Duodenal mucosa (tissue), 2 donors: ENCODE measurements around the gene CKS1B.

Experiments
- H3K27ac ChIP-seq: one replicate; pipeline ENCODE4 v1.7.0; 2013; ENCODE audit warnings: low read depth, low read length
- H3K27me3 ChIP-seq, 2 donors: one replicate each; pipeline ENCODE4 v1.7.0; 2013; ENCODE audit warnings: low read length in 2 of 2, control low read depth in 1 of 2; ENCODE audit not compliant: insufficient read depth in 2 of 2, control insufficient read depth in 1 of 2
- H3K36me3 ChIP-seq, 2 donors: one replicate each; pipeline ENCODE4 v1.7.0; 2013; ENCODE audit warnings: low read length in 2 of 2, control low read depth in 1 of 2; ENCODE audit not compliant: insufficient read depth in 2 of 2, control insufficient read depth in 1 of 2
- H3K4me1 ChIP-seq, 2 donors: one replicate each; pipeline ENCODE4 v1.7.0; 2013; ENCODE audit warnings: low read length in 2 of 2, control low read depth in 1 of 2; ENCODE audit not compliant: insufficient read depth in 2 of 2, control insufficient read depth in 1 of 2
- H3K4me3 ChIP-seq, 2 donors: one replicate each; pipeline ENCODE4 v1.7.0; 2013; ENCODE audit warnings: low read length in 2 of 2, low read depth in 1 of 2
- H3K9ac ChIP-seq, 2 donors: one replicate each; pipeline ENCODE4 v1.7.0; 2013; ENCODE audit warnings: low read length in 2 of 2, low read depth in 1 of 2
- H3K9me3 ChIP-seq, 2 donors: one replicate each; pipeline ENCODE4 v1.7.0; 2013; ENCODE audit warnings: low read length in 2 of 2, control low read depth in 1 of 2; ENCODE audit not compliant: control insufficient read depth in 1 of 2

Gene CKS1B

GRCh38 chr1:154964359-154964758, 10.1 kb upstream of the CKS1B start:
- Histone ChIP-seq H3K9ac (no peak overlapping the region), H3K4me1 (peaks cover 13 to 32% of the 10 kb centered on the region in 2 donors), H3K27me3 (no peaks in the 10 kb centered on the region), H3K27ac (no peak overlapping the region), H3K36me3 (peaks cover 34 to 67% of the 10 kb centered on the region in 2 donors), H3K4me3 (no peak overlapping the region), H3K9me3 (no peaks in the 10 kb centered on the region)

GRCh38 chr1:154966111-154966510, 8.4 kb upstream of the CKS1B start:
- no peak overlapping the region for H3K9ac ChIP-seq
- peaks cover 34 to 75% of the 10 kb centered on the region in 2 donors for H3K36me3 ChIP-seq
- no peak overlapping the region for H3K27ac ChIP-seq

GRCh38 chr1:154967331-154967950, 7.0 kb upstream of the CKS1B start:
- Histone ChIP-seq H3K4me3 (no peak overlapping the region), H3K4me1 (peaks cover 33 to 45% of the 10 kb centered on the region in 2 donors), H3K36me3 (peaks cover 34 to 75% of the 10 kb centered on the region in 2 donors), H3K9ac (no peak overlapping the region), H3K9me3 (no peaks in the 10 kb centered on the region), H3K27me3 (no peaks in the 10 kb centered on the region), H3K27ac (no peak overlapping the region)

More at GRCh38 chr1:154966111-154966510, 8.4 kb upstream of the CKS1B start:
- H3K27me3 ChIP-seq, result no peaks in the 10 kb centered on the region
- H3K9me3 ChIP-seq, result no peaks in the 10 kb centered on the region
- peaks cover 22 to 38% of the 10 kb centered on the region in 2 donors for H3K4me1 ChIP-seq
- no peak overlapping the region for H3K4me3 ChIP-seq

- Histone ChIP-seq H3K36me3 (peaks cover 31 to 66% of the 10 kb centered on the region in 2 donors), H3K27ac (no peak overlapping the region), H3K4me3 (no peak overlapping the region), H3K9me3 (no peaks in the 10 kb centered on the region), H3K27me3 (no peaks in the 10 kb centered on the region), H3K9ac (peak overlapping the region in 1 of 2 donors; percentile 50), H3K4me1 (peaks cover 40 to 43% of the 10 kb centered on the region in 2 donors)
These were observed 5.8 kb upstream of the CKS1B start for GRCh38 chr1:154968731-154969130.

- Histone ChIP-seq H3K4me3 (peak overlapping the region; percentile 48 to 53), H3K27ac (peak overlapping the region; percentile 17), H3K9me3 (no peaks in the 10 kb centered on the region), H3K27me3 (no peaks in the 10 kb centered on the region), H3K9ac (peak overlapping the region in 1 of 2 donors; percentile 50), H3K36me3 (peaks cover 27 to 61% of the 10 kb centered on the region in 2 donors), H3K4me1 (peaks cover 40 to 43% of the 10 kb centered on the region in 2 donors)
These were observed 5.2 kb upstream of the CKS1B start for GRCh38 chr1:154969246-154969645.

- Histone ChIP-seq H3K27me3 (no peaks in the 10 kb centered on the region), H3K4me1 (peaks cover 40 to 43% of the 10 kb centered on the region in 2 donors), H3K4me3 (peak overlapping the region; percentile 48 to 53), H3K9ac (peak overlapping the region; percentile 50 to 57), H3K36me3 (peaks cover 21 to 54% of the 10 kb centered on the region in 2 donors), H3K9me3 (no peaks in the 10 kb centered on the region), H3K27ac (peak overlapping the region; percentile 77)
These were observed 4.5 kb upstream of the CKS1B start for GRCh38 chr1:154969860-154970452.

- peak within 1 kb of the TSS; percentile 77 for H3K27ac ChIP-seq
- peak within 1 kb of the TSS; percentile 53 to 55 for H3K4me3 ChIP-seq
- H3K36me3 ChIP-seq, result peaks cover 15 to 47% of the 10 kb centered on the region in 2 donors
- H3K4me1 ChIP-seq, result peaks cover 40 to 43% of the 10 kb centered on the region in 2 donors
- H3K9ac ChIP-seq, result peak within 1 kb of the TSS; percentile 50 to 57
- no peaks in the 10 kb centered on the region for H3K27me3 ChIP-seq
- no peaks in the 10 kb centered on the region for H3K9me3 ChIP-seq
These were observed 3.7 kb upstream of the CKS1B start, which contains the start of gene SHC1 for GRCh38 chr1:154970631-154971340. Gene SHC1, minus strand, starts transcription at chr1:154970747. Its CDS starts 221 bp downstream, at chr1:154970526.

GRCh38 chr1:154971341-154971998, 3.0 kb upstream of the CKS1B start:
- peak overlapping the region; percentile 34 to 50 for H3K9ac ChIP-seq
- peak overlapping the region; percentile 53 to 55 for H3K4me3 ChIP-seq
- H3K27ac ChIP-seq, result peak overlapping the region; percentile 77
- no peaks in the 10 kb centered on the region for H3K9me3 ChIP-seq
- H3K27me3 ChIP-seq, result no peaks in the 10 kb centered on the region
- peaks cover 12 to 40% of the 10 kb centered on the region in 2 donors for H3K36me3 ChIP-seq
- H3K4me1 ChIP-seq, result peaks cover 43 to 45% of the 10 kb centered on the region in 2 donors

GRCh38 chr1:154972213-154972516, 2.3 kb upstream of the CKS1B start:
- no peaks in the 10 kb centered on the region for H3K9me3 ChIP-seq
- no peaks in the 10 kb centered on the region for H3K27me3 ChIP-seq
- H3K9ac ChIP-seq, result peak overlapping the region; percentile 71 to 96
- H3K36me3 ChIP-seq, result peaks cover 8 to 33% of the 10 kb centered on the region in 2 donors
- peak overlapping the region; percentile 87 for H3K27ac ChIP-seq
- peaks cover 43 to 46% of the 10 kb centered on the region in 2 donors for H3K4me1 ChIP-seq
- H3K4me3 ChIP-seq, result peak overlapping the region; percentile 76 to 83
